ENCODE data around the gene GNS. TPM values are rescaled to one million over a fixed set of nuclear protein-coding genes. Genes with fewer than 3 reads are reported as not detected.

GNS gene
- total and polyA plus RNA-seq, 2 of the 4 experiments (the other 2 are of a cell fraction), result 60.4 to 80.7 TPM

GRCh38 chr12:64780531-64781279 is 21.5 kb upstream of the GNS start:
- H3K9ac ChIP-seq (ENCODE audit: low read depth, low read length), result no peak overlapping the region
- in situ Hi-C loops (cut with MboI; ENCODE audit: low sequenced_read_pairs), result no loop called here
- BruUV-seq (replicated peaks), result no TSS peak

More at GRCh38 chr12:64780531-64781279, 21.5 kb upstream of the GNS start:
- Histone ChIP-seq H2BK20ac (ENCODE audit: low read depth, low read length) (no peak overlapping the region), H3K4me1 (ENCODE audit: control insufficient read depth, insufficient read depth, low read length) (peaks cover 2% of the 10 kb centered on the region; the same call in 1 of the 2 replicates), H3K79me1 (ENCODE audit: low read depth in 1 of 2, low read length in 2 of 2) (no peaks in the 10 kb centered on the region), H3K27me3 (ENCODE audit: control insufficient read depth, insufficient read depth, low read length) (peaks cover 51% of the 10 kb centered on the region), H4K8ac (ENCODE audit: low read depth in 2 of 2, low read length in 2 of 2) (no peak overlapping the region), H2BK15ac (ENCODE audit: low read depth, low read length) (no peak overlapping the region), H3K36me3 (ENCODE audit: control insufficient read depth, insufficient read depth, low read length) (no peaks in the 10 kb centered on the region), H4K5ac (ENCODE audit: low read depth, low read length) (no peak overlapping the region), H4K20me1 (ENCODE audit: insufficient read depth, low read length) (no peaks in the 10 kb centered on the region), H3K9me3 (ENCODE audit: control insufficient read depth, insufficient read depth, low read length) (peaks cover 13% of the 10 kb centered on the region), H2AK5ac (ENCODE audit: low read depth, low read length) (no peak overlapping the region), H3K56ac (ENCODE audit: extremely low read depth, insufficient read depth, low read length) (no peak overlapping the region), H3K23ac (ENCODE audit: low read depth, low read length) (no peak overlapping the region), H2BK5ac (ENCODE audit: low read depth, low read length, poor library complexity, severe bottlenecking) (no peak overlapping the region), H2AFZ (replicated peaks; ENCODE audit: low read length, poor library complexity) (peak overlapping the region; percentile 79), H2AK9ac (replicated peaks; ENCODE audit: low read depth, low read length, poor library complexity) (peak overlapping the region; percentile 19), H3K18ac (ENCODE audit: low read depth, low read length) (no peak overlapping the region), H3K27ac (ENCODE audit: insufficient read depth, low read length) (no peak overlapping the region), H3K4me3 (ENCODE audit: insufficient read depth, low read depth, low read length) (peak overlapping the region; percentile 37; the same call in 1 of the 2 replicates), H2BK120ac (ENCODE audit: low read depth, low read length) (no peak overlapping the region), H3K4ac (ENCODE audit: low read depth, low read length) (no peak overlapping the region), H3K14ac (replicated peaks; ENCODE audit: low read depth, low read length) (no peak overlapping the region), H3K9me1 (ENCODE audit: insufficient read depth, low read length) (no peaks in the 10 kb centered on the region), H3K4me2 (ENCODE audit: low read depth, low read length) (peak overlapping the region; percentile 36), H4K91ac (ENCODE audit: insufficient read depth, low read depth, low read length) (no peak overlapping the region)
- intact Hi-C loops (cut with micrococcal nuclease) (no loop called here), dilution Hi-C loops (cut with HindIII; ENCODE audit: low sequenced_read_pairs, unreplicated experiment) (no loop called here)
- DNase-seq (no peak), ATAC-seq (ENCODE audit: low read depth) (peak; percentile 82)
- 0% methylated on average over 15 of the region's 103 CpGs; no CpG with 5 or more reads in 1 of the 2 experiments for WGBS, 2 experiments (ENCODE audit: extremely low coverage in 2 of 2, insufficient read length in 1 of 2)
- POLR2A ChIA-PET (ENCODE audit: unreplicated experiment), result no interaction called here
- CTCF ChIA-PET, result no interaction called here
- no peak for TF ChIP-seq CEBPB (IDR thresholded peaks at IDR 0.05; ENCODE audit: low read depth, low read length)
- TF ChIP-seq, protein P1, sequence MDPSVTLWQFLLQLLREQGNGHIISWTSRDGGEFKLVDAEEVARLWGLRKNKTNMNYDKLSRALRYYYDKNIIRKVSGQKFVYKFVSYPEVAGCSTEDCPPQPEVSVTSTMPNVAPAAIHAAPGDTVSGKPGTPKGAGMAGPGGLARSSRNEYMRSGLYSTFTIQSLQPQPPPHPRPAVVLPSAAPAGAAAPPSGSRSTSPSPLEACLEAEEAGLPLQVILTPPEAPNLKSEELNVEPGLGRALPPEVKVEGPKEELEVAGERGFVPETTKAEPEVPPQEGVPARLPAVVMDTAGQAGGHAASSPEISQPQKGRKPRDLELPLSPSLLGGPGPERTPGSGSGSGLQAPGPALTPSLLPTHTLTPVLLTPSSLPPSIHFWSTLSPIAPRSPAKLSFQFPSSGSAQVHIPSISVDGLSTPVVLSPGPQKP (IDR thresholded peaks at IDR 0.05; ENCODE audit: borderline replicate concordance, low read depth, low read length), result no peak
- TF ChIP-seq MAFK (IDR thresholded peaks at IDR 0.05; ENCODE audit: low read depth, low read length), result no peak
- TF ChIP-seq, protein P2, sequence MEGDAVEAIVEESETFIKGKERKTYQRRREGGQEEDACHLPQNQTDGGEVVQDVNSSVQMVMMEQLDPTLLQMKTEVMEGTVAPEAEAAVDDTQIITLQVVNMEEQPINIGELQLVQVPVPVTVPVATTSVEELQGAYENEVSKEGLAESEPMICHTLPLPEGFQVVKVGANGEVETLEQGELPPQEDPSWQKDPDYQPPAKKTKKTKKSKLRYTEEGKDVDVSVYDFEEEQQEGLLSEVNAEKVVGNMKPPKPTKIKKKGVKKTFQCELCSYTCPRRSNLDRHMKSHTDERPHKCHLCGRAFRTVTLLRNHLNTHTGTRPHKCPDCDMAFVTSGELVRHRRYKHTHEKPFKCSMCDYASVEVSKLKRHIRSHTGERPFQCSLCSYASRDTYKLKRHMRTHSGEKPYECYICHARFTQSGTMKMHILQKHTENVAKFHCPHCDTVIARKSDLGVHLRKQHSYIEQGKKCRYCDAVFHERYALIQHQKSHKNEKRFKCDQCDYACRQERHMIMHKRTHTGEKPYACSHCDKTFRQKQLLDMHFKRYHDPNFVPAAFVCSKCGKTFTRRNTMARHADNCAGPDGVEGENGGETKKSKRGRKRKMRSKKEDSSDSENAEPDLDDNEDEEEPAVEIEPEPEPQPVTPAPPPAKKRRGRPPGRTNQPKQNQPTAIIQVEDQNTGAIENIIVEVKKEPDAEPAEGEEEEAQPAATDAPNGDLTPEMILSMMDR (conservative IDR thresholded peaks at IDR 0.05; ENCODE audit: low read depth, low read length), result no peak
- TF ChIP-seq SMC3 (IDR thresholded peaks at IDR 0.05; ENCODE audit: low read depth, low read length), result no peak
- TF ChIP-seq RAD21 (IDR thresholded peaks at IDR 0.05; ENCODE audit: low read length), result no peak
- no peak for TF ChIP-seq NFE2L2 (IDR thresholded peaks at IDR 0.05; ENCODE audit: low read depth, low read length)
- no peak for TF ChIP-seq FOS (IDR thresholded peaks at IDR 0.05; ENCODE audit: low read depth, low read length)
- no peak for TF ChIP-seq MAZ (IDR thresholded peaks at IDR 0.05; ENCODE audit: borderline replicate concordance, low read depth, low read length)
- no peak for TF ChIP-seq POLR2A (IDR thresholded peaks at IDR 0.05; ENCODE audit: low read depth, low read length)
- no peak for TF ChIP-seq BHLHE40 (IDR thresholded peaks at IDR 0.05; ENCODE audit: low read depth, low read length)
- TF ChIP-seq MXI1 (IDR thresholded peaks at IDR 0.05; ENCODE audit: borderline replicate concordance, low read depth, low read length), result no peak

All from IMR-90 (cell line).